Karpas-422 (cell line): ENCODE measurements around the gene CTNNB1. TPM values are rescaled to one million over a fixed set of nuclear protein-coding genes. Genes with fewer than 3 reads are reported as not detected.

Experiments used
- DNase-seq: peaks from one replicate; pipeline ENCODE4 v3.0.0-alpha.2; 2015
- H2AFZ ChIP-seq: fragments of 200-600 bp; sonication (generic); 2 replicates; pipeline ENCODE4 v1.6.1; 2014; ENCODE audit warnings: antibody characterized with exemption, low read length, mixed read lengths
- H3K27ac ChIP-seq: fragments of 200-600 bp; sonication (generic); 2 replicates; pipeline ENCODE4 v1.5.1; 2014; ENCODE audit warnings: mild to moderate bottlenecking, low read length, moderate library complexity
- H3K27me3 ChIP-seq: fragments of 200-600 bp; sonication (generic); 2 replicates; pipeline ENCODE4 v1.6.1; 2014; ENCODE audit warnings: low read length, mixed read lengths
- H3K36me3 ChIP-seq: fragments of 200-600 bp; sonication (generic); 2 replicates; pipeline ENCODE4 v1.6.1; 2014; ENCODE audit warnings: low read length, mixed read lengths; ENCODE audit not compliant: insufficient read depth
- H3K4me1 ChIP-seq: fragments of 200-600 bp; sonication (generic); 2 replicates; pipeline ENCODE4 v1.6.1; 2014; ENCODE audit warnings: mild to moderate bottlenecking, low read length, mixed read lengths
- H3K4me2 ChIP-seq: fragments of 200-600 bp; sonication (generic); 2 replicates; pipeline ENCODE4 v1.6.1; 2014; ENCODE audit warnings: low read length, low read depth, mild to moderate bottlenecking; ENCODE audit not compliant: poor library complexity, severe bottlenecking
- H3K4me3 ChIP-seq: fragments of 200-600 bp; sonication (generic); 2 replicates; pipeline ENCODE4 v1.5.1; 2014; ENCODE audit warnings: mild to moderate bottlenecking, antibody characterized with exemption, low read length, mixed read lengths
- H3K79me2 ChIP-seq: fragments of 200-600 bp; sonication (generic); 2 replicates; pipeline ENCODE4 v1.6.1; 2014; ENCODE audit warnings: mild to moderate bottlenecking, low read length, mixed read lengths
- H3K9ac ChIP-seq: fragments of 200-600 bp; sonication (generic); 2 replicates; pipeline ENCODE4 v1.6.0; 2014; ENCODE audit warnings: low read length
- H3K9me2 ChIP-seq: fragments of 200-600 bp; sonication (generic), shearing (Covaris generic); replicated peaks from 2 replicates; pipeline ENCODE4 v1.6.0; 2014; ENCODE audit warnings: mild to moderate bottlenecking, low read length, moderate library complexity; ENCODE audit not compliant: insufficient read depth
- H3K9me3 ChIP-seq: fragments of 300-700, 200-600 bp; sonication (generic); 2 replicates; pipeline ENCODE4 v1.6.1; 2014; ENCODE audit warnings: low read length, mixed read lengths
- H4K20me1 ChIP-seq: fragments of 200-600 bp; sonication (generic); 2 replicates; pipeline ENCODE4 v1.6.1; 2014; ENCODE audit warnings: mild to moderate bottlenecking, antibody characterized with exemption, low read length, low read depth; ENCODE audit not compliant: insufficient read depth
- total RNA-seq: library from RNA; depleted of rRNA; stranded (reverse); fragments of >200 nt; shearing (Covaris generic); gene quantifications from 2 replicates; pipeline ENCODE4 v1.2.3, GENCODE V29; 2014; ENCODE audit warnings: low replicate concordance

The CTNNB1 gene
- total RNA-seq, 1 experiment from 2014 or later: 122 TPM

DNA sequence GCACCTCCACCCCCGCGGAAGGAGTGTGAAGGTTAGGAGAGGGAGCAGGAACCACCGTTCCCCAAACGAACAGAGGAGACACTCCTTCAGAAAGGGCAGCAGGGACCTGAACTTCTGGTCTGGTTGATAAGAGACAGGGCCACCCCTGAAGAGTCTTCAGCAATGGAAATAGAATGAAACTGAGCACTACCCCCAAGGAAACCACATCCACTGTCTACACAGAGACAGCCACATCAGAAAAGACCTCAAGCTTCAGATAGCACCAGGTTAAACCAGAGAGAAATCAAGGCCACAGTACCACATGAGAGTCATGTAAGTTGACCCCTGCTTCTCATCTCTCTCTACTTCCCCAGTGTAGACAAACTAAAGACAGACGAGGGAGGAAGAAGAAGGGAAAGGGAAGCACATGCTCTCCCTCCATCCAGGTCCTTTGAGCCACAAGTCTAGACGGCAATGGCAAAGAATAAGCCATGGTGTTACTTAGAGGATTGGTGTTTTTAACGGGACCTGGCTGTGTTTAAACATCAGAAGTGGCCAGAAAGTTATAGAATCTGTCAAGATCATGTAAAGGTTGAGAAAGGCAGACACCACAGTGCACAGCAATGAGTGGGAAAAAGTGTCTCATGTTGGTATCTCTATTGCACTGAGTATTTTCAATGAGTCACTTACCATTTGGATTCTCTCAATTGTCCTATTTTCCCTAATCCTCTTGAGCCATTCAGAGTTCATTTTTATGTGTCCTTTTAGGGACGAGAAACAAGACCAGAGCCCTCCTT is 31.4 kb upstream of the CTNNB1 start:
- Histone ChIP-seq H3K27me3 (no peaks in the 10 kb centered on the region), H4K20me1 (no peaks in the 10 kb centered on the region), H3K4me1 (peaks cover 21% of the 10 kb centered on the region), H2AFZ (no peak overlapping the region), H3K9ac (no peak overlapping the region), H3K9me2 (no peaks in the 10 kb centered on the region), H3K4me3 (no peak overlapping the region), H3K9me3 (no peaks in the 10 kb centered on the region), H3K79me2 (no peaks in the 10 kb centered on the region), H3K36me3 (no peaks in the 10 kb centered on the region), H3K4me2 (no peak overlapping the region), H3K27ac (no peak overlapping the region)
- DNase-seq: no peak

DNA sequence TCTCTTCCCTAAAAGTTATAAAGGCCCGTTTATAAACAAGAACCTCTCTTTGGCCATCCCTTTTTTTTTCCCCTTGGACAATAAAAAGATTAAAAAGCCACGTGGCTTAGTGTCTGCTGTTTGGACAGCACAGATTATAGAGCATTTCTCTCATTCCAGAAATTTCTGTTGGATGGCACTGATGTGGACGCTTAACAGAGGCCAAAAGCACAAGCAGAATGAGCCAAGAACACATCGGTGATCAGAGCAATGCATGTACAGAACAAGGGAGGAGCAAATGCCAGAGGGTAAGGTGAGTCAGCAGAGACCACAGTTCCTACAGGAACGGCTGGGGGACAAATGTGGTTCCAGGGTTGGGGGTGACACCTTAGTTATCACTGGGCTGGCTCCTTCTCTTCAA is 30.3 kb upstream of the CTNNB1 start:
- Histone ChIP-seq H3K9me3 (no peaks in the 10 kb centered on the region), H2AFZ (no peak overlapping the region), H3K79me2 (no peaks in the 10 kb centered on the region), H3K4me2 (no peak overlapping the region), H3K9me2 (no peaks in the 10 kb centered on the region), H3K27me3 (no peaks in the 10 kb centered on the region), H3K4me3 (no peak overlapping the region), H3K4me1 (peaks cover 9% of the 10 kb centered on the region), H3K36me3 (no peaks in the 10 kb centered on the region), H3K9ac (no peak overlapping the region), H3K27ac (no peak overlapping the region), H4K20me1 (no peaks in the 10 kb centered on the region)
- no peak for DNase-seq

DNA sequence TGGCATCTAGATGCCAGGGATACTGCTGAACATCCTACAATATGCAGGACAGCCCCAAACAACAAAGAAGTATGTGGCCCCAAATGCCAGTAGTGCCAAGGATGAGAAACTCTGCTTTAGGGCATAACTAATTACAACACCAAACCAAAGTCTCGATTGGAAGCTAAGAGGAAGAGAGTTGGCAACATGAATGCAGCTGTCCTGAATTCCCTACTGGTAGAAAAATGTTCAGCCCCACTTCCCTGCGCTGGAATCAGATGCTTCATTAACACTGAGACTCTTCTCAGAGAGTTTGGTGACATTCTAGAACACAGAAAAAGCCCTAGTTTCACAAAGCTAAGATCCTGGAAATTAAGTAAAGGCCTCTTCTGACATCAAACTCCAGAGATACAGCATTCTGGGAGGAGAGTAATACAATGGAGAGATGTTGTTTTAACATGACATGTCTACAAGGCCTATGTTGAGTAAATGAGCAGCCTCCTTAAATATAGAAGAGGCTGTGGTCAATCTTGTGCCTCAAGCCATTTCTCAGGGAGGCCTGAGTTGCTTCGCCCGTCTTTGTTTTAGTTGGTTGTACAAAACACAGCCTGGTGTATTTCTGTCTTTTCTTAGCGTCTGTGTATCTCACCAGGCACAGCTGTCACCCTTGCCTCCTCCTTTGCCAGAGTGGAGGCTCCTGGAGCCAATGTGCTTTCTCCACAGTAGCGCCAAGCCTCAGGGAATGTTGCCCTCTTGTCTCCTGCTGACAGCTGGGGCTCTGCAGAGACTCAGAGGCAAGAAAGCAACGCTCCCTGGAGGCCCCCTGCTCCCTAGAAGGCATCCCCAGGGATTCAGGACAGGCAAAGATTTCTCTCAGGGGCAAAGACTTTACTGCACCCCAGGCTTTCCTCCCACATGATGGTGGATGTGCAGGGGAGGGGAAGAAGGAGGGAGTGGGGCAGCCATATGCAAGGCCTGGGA is 25.1 kb upstream of the CTNNB1 start:
- no peaks in the 10 kb centered on the region for H4K20me1 ChIP-seq
- H3K4me1 ChIP-seq: no peaks in the 10 kb centered on the region
- H3K4me3 ChIP-seq: no peak overlapping the region
- no peak overlapping the region for H3K9ac ChIP-seq
- H2AFZ ChIP-seq: no peak overlapping the region
- no peaks in the 10 kb centered on the region for H3K36me3 ChIP-seq
- H3K27me3 ChIP-seq: no peaks in the 10 kb centered on the region
- DNase-seq: no peak
- H3K27ac ChIP-seq: no peak overlapping the region
- no peaks in the 10 kb centered on the region for H3K9me3 ChIP-seq
- no peaks in the 10 kb centered on the region for H3K79me2 ChIP-seq
- no peak overlapping the region for H3K4me2 ChIP-seq
- H3K9me2 ChIP-seq: no peaks in the 10 kb centered on the region

DNA sequence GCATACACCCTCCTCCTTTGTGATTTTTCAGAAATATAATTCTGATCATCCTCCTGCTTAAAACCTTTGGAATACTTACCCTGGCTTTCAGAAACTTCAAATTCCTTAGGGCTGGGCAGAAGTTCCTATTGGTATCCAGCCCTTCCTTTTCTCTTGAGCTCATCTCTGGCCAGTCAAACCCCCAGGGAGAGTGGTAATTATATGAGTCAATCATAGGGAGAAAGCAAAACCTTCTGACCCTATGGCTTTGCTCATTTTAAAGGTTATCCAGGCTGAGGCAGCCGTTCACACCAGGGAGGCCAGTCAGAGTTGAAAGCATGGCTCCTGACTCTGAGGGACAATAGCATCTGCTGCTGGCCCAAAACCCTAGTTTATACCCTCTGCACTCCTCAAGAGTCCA is 23.9 kb upstream of the CTNNB1 start:
- no peaks in the 10 kb centered on the region for H3K9me2 ChIP-seq
- H3K4me2 ChIP-seq: no peak overlapping the region
- H3K27ac ChIP-seq: no peak overlapping the region
- H2AFZ ChIP-seq: no peak overlapping the region
- no peak for DNase-seq
- no peaks in the 10 kb centered on the region for H3K9me3 ChIP-seq
- H3K9ac ChIP-seq: no peak overlapping the region
- H3K4me3 ChIP-seq: no peak overlapping the region
- no peaks in the 10 kb centered on the region for H4K20me1 ChIP-seq
- H3K27me3 ChIP-seq: no peaks in the 10 kb centered on the region
- H3K4me1 ChIP-seq: no peaks in the 10 kb centered on the region
- H3K36me3 ChIP-seq: no peaks in the 10 kb centered on the region
- H3K79me2 ChIP-seq: no peaks in the 10 kb centered on the region

DNA sequence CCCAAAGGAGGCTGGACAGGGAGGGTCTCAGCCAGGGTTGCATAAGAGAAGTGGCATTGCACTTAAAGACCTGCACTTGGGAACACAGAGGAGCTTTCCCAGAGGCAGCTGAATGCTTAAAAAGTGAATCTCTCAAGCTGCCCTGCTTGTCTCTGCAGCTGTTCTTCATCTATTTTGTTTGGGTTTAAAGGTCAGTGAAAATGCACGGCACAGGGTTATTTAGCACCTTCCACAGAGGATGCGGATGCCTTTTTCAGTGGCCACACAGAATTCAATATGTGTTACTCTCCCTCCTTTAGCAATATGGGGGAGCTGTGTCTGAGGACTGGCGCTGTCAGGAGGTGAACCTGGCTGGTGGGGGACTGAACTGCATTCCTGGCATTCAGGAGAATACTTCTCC is 22.7 kb upstream of the CTNNB1 start:
- Histone ChIP-seq H3K9me2 (no peaks in the 10 kb centered on the region), H3K4me3 (no peak overlapping the region), H3K4me2 (no peak overlapping the region), H3K9me3 (no peaks in the 10 kb centered on the region), H2AFZ (no peak overlapping the region), H3K36me3 (no peaks in the 10 kb centered on the region), H4K20me1 (no peaks in the 10 kb centered on the region), H3K4me1 (no peaks in the 10 kb centered on the region), H3K27ac (no peak overlapping the region), H3K9ac (no peak overlapping the region), H3K79me2 (no peaks in the 10 kb centered on the region), H3K27me3 (no peaks in the 10 kb centered on the region)
- no peak for DNase-seq

DNA sequence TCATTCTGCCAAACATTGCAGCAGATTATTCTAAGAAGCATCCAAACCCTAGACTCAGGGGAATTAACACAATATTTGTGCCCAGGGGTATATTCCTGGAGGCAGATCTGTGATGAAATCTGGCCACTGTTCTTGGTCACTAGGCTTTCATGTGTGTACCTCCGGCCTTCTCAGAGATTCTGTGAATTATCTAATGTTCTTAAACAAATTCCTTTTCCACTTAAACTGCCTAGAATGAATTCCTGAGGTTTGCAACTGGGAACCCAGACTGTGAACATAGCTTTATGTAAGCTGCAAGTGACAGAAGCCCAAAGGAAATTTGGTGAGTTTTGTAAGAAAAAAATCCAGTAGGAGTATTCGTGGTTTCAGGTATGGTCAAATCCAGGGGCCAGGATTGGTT is 20.7 kb upstream of the CTNNB1 start:
- no peak overlapping the region for H2AFZ ChIP-seq
- DNase-seq: no peak
- no peak overlapping the region for H3K4me3 ChIP-seq
- H3K4me1 ChIP-seq: no peaks in the 10 kb centered on the region
- no peaks in the 10 kb centered on the region for H3K36me3 ChIP-seq
- H3K27ac ChIP-seq: no peak overlapping the region
- no peaks in the 10 kb centered on the region for H3K27me3 ChIP-seq
- no peak overlapping the region for H3K4me2 ChIP-seq
- no peak overlapping the region for H3K9ac ChIP-seq
- no peaks in the 10 kb centered on the region for H3K9me2 ChIP-seq
- H3K9me3 ChIP-seq: no peaks in the 10 kb centered on the region
- H3K79me2 ChIP-seq: no peaks in the 10 kb centered on the region
- H4K20me1 ChIP-seq: no peaks in the 10 kb centered on the region

DNA sequence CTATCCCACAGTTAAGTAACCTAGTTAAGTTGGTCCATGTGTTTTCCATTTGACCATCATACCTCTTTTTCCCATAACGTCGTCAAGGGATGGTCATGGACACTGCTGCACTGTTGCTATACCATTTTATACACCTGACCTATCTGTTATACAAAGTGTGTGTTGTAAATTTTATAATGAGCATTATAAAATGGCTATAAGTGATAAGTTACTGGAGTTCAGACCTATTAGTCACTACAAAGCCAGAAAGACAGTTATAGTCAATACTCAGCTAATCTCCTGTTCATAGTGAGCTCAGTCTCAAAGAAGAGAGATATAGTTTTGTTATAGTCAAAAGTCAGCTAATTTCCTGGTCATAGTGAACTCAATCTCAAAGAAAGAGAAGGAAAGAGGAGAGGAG is 18.9 kb upstream of the CTNNB1 start:
- no peaks in the 10 kb centered on the region for H3K9me3 ChIP-seq
- no peak overlapping the region for H3K4me3 ChIP-seq
- no peak overlapping the region for H3K4me2 ChIP-seq
- no peak overlapping the region for H3K9ac ChIP-seq
- DNase-seq: no peak
- H4K20me1 ChIP-seq: no peaks in the 10 kb centered on the region
- no peak overlapping the region for H2AFZ ChIP-seq
- H3K27ac ChIP-seq: no peak overlapping the region
- H3K9me2 ChIP-seq: no peaks in the 10 kb centered on the region
- H3K79me2 ChIP-seq: no peaks in the 10 kb centered on the region
- H3K4me1 ChIP-seq: no peaks in the 10 kb centered on the region
- no peaks in the 10 kb centered on the region for H3K27me3 ChIP-seq
- no peaks in the 10 kb centered on the region for H3K36me3 ChIP-seq

DNA sequence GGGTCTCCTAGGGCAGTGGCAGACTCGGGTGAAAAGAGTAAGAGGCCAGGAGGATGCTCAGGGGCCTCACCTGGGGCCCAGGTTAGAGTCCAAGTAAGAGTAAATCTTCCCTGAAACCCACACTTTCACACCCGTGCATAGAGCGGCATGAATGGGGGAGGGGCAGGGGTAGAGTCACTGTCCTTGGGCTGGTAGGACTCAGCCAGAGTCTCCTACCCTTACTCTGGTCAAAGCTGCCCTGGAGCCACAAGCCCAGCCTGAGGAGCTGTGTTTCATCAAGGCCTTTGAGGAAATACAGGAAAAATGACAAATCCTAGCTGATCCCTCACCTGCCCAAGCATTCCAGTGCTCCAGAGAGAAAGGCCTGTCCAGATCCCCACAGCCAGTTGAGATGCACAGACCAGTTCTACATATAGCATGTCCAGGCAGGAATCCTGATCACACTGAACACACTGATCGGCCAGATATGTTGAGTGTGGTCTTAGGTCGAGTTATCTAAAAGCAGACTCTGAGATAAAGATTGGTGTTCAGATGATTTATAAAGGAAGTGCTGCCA is 16.7 kb upstream of the CTNNB1 start:
- H3K9me3 ChIP-seq: no peaks in the 10 kb centered on the region
- H3K9me2 ChIP-seq: no peaks in the 10 kb centered on the region
- no peak overlapping the region for H3K4me3 ChIP-seq
- DNase-seq: no peak
- H3K36me3 ChIP-seq: no peaks in the 10 kb centered on the region
- H3K9ac ChIP-seq: no peak overlapping the region
- H3K27me3 ChIP-seq: no peaks in the 10 kb centered on the region
- H3K27ac ChIP-seq: no peak overlapping the region
- H4K20me1 ChIP-seq: no peaks in the 10 kb centered on the region
- no peak overlapping the region for H3K4me2 ChIP-seq
- H2AFZ ChIP-seq: no peak overlapping the region
- no peaks in the 10 kb centered on the region for H3K4me1 ChIP-seq
- H3K79me2 ChIP-seq: no peaks in the 10 kb centered on the region
